Measurements from ENCODE around the gene SPRR5.

Gene SPRR5

GRCh38 chr1:152951711-152952110 lies 4.7 kb downstream of the SPRR5 start:
- no peak for DNase-seq

- no peak for DNase-seq
These were observed 6.8 kb downstream of the SPRR5 start for GRCh38 chr1:152953761-152954160.

GRCh38 chr1:152954436-152954835 lies 7.4 kb downstream of the SPRR5 start:
- DNase-seq, result no peak

GRCh38 chr1:152957561-152957960 lies 10.6 kb downstream of the SPRR5 start:
- no peak for DNase-seq

GRCh38 chr1:152959273-152959672 lies 12.3 kb downstream of the SPRR5 start:
- DNase-seq, result no peak

- DNase-seq, result no peak
These were observed 12.9 kb downstream of the SPRR5 start for GRCh38 chr1:152959801-152960451.

GRCh38 chr1:152960452-152961044 lies 13.5 kb downstream of the SPRR5 start:
- no peak for DNase-seq

- no peak for DNase-seq
These were observed 14.4 kb downstream of the SPRR5 start for GRCh38 chr1:152961226-152961891.

GRCh38 chr1:152962876-152963415 lies 15.9 kb downstream of the SPRR5 start:
- DNase-seq, result no peak

- no peak for DNase-seq
These were observed 17.5 kb downstream of the SPRR5 start for GRCh38 chr1:152964536-152964935.

GRCh38 chr1:152965853-152966252 lies 18.8 kb downstream of the SPRR5 start:
- DNase-seq, result no peak

- no peak for DNase-seq
These were observed 20.2 kb downstream of the SPRR5 start for GRCh38 chr1:152967201-152967600.

GRCh38 chr1:152968248-152968647 lies 21.2 kb downstream of the SPRR5 start:
- no peak for DNase-seq

- DNase-seq, result no peak
These were observed 22.0 kb downstream of the SPRR5 start for GRCh38 chr1:152969036-152969435.

- DNase-seq, result no peak
These were observed 23.5 kb downstream of the SPRR5 start, which contains the start of gene SPRR4 for GRCh38 chr1:152970495-152970894. Gene SPRR4, plus strand, starts transcription at chr1:152970648. Its CDS starts 1,243 bp downstream, at chr1:152971891.

GRCh38 chr1:152972196-152972886 lies 25.3 kb downstream of the SPRR5 start:
- DNase-seq, result no peak

GRCh38 chr1:152976688-152977087 lies 29.7 kb downstream of the SPRR5 start:
- DNase-seq, result no peak

GRCh38 chr1:152977614-152978013 lies 30.6 kb downstream of the SPRR5 start:
- DNase-seq, result no peak

GRCh38 chr1:152980676-152981075 lies 33.7 kb downstream of the SPRR5 start:
- no peak for DNase-seq

GRCh38 chr1:152981146-152981871 lies 34.3 kb downstream of the SPRR5 start:
- DNase-seq, result no peak

GRCh38 chr1:152982076-152982475 lies 35.1 kb downstream of the SPRR5 start:
- no peak for DNase-seq

- no peak for DNase-seq
These were observed 36.2 kb downstream of the SPRR5 start for GRCh38 chr1:152983234-152983633.

- no peak for DNase-seq
These were observed 36.7 kb downstream of the SPRR5 start, which contains the start of gene SPRR1A for GRCh38 chr1:152983743-152984142. Gene SPRR1A, plus strand, starts transcription at chr1:152984081. Its CDS starts 1,150 bp downstream, at chr1:152985231.
